GM21447 (cell line): ENCODE results near the gene DLX3.

Source experiments
- ATAC-seq: cut with Tn5 transposase; IDR thresholded peaks from one replicate; pipeline ENCODE4 v1.9.1; 2021; ENCODE audit not compliant: unreplicated experiment

Gene DLX3

DNA sequence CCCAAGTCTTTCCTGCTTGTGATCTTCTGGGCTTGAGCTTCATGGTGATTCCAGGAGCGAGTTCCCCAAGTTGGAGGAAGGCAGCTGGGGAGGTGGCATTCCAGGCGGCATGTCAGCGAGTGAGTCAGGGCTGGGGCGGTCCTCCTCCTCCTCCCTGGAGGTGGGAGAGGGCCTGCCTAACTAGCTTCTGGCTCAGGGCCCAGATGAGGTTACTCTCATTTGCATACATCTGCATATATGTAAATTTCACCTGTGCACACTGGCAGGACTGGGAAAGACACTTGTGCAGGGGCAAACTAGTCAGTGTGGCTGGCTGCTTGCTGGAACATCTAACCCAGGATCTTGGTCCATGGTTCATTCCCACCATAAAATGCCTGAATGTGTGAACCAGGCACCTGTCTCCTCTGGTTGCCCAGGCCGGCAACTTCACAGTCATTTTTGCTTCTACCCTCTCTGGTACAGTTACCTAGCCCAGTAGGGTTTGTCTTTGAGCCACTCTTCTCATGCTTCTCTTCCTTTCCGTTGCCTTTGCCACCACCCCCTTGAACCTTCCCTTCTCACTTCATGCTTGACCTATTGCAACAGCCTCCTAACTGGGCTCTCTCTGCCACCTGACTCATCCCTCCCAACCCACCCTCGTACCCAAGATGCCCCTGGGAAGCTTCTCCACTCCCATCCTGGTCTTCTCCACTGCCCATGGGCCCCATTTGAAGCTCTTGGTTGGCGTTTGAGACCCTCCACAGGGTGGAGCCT is 35.7 kb downstream of the DLX3 start:
- ATAC-seq = no peak

- ATAC-seq = no peak
Measured at GRCh38 chr17:49958723-49959122, 36.3 kb downstream of the DLX3 start.

GRCh38 chr17:49957350-49957749 is 37.7 kb downstream of the DLX3 start:
- no peak for ATAC-seq

- ATAC-seq = no peak
Measured at GRCh38 chr17:49956780-49957179, 38.2 kb downstream of the DLX3 start.

DNA sequence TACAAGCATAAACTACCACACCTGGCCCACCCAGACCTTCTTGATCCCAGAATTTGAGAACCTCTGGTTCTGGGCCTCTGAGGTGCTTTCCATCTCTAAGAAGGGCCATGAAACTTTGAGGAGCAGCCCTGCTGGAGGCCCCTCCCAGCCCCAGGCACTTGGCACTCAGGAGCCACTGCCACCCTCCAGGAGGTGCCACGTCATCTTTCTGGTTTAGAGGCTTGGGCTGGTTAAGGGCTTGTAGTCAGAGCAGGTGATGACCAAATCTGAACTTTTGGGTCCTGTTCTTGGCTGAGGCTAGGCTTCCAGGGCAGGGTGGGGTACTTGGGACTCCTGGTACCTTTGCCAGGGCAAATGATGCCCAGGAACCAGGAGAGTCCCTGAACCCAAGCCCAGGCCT is 39.9 kb downstream of the DLX3 start:
- no peak for ATAC-seq

GRCh38 chr17:49952912-49953497 is 42.0 kb downstream of the DLX3 start:
- ATAC-seq = no peak

- no peak for ATAC-seq
Measured at GRCh38 chr17:49952209-49952911, 42.7 kb downstream of the DLX3 start.

DNA sequence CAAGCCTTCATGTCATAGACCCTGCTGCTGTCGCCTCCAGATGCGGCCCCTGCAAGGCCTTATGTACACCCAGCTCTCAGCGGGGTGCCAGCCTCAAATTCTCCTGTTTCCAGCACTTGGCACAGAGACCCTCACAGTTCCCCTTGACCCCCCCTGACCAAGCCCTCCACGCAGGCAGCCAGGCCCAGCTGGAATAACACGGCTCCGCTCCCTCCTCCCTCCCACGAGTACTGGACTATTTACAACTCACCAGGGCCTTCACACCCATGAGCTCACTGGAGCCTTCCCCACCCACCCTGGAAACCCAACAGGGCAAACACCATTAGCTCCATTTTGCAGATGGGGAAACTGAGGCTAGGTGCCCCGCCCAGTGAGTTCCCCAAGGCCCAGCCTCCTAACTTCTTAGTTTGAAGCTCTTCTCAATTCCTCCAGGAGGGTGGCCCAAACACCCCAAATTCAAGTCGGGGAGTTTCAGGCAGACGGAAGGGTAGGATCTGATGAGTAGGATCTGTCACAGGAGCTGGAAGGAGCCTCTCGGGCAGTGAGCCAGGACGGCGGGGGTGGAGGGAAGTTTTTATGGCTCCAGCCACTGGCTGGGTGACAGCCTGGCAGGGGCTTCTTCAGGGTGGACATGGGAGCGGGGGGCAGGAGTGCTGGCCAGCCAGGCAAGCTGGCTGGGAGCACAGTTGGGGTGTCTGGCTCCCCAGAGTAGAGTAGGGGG is 43.5 kb downstream of the DLX3 start:
- ATAC-seq = no peak

DNA sequence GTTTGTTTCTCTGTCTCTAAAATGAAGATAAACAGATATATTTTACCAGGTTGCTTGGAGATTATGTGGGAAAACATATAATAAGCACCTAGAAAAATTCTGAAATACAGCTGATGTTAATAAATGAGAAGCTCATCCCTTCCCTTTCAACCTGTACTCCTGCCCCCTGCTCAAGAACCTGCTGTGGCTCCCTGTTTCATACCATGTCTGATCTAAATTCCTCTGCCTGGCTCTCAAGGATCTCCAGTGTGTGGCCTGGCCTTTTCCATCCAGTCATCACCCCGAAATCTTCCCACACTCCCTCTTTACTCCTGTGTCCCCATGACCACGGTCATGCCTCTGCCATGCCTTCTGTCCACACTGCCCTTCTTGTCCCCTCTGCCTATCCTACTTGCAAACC is 45.4 kb downstream of the DLX3 start:
- ATAC-seq = no peak

DNA sequence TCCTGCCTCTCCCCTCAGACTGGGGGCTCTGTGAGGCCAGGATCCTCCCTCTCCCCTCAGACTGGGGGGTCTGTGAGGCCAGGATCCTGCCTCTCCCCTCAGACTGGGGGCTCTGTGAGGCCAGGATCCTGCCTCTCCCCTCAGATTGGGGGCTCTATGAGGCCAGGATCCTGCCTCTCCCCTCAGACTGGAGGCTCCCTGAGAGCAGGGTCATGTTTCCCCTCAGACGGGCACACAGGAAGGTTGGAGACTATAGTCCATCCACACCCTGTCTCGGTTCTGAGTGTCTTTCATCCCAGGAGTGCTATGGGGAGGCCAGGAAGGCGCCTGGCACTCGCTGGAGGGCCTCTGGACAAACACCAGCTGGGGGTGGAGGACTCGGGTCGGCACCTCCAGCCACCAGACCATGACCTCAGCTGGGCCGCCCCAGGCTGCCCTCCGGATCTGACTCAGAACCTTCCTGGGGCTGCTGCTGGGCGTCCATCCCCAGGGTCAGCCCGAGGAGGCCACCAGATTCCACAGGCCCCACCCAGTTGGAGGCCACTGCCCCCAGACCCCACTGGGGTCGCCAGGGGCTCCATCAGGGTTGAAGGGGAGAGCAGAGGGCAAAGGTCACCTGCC is 48.0 kb downstream of the DLX3 start:
- ATAC-seq = no peak

GRCh38 chr17:49946208-49946607 is 48.8 kb downstream of the DLX3 start:
- no peak for ATAC-seq

DNA sequence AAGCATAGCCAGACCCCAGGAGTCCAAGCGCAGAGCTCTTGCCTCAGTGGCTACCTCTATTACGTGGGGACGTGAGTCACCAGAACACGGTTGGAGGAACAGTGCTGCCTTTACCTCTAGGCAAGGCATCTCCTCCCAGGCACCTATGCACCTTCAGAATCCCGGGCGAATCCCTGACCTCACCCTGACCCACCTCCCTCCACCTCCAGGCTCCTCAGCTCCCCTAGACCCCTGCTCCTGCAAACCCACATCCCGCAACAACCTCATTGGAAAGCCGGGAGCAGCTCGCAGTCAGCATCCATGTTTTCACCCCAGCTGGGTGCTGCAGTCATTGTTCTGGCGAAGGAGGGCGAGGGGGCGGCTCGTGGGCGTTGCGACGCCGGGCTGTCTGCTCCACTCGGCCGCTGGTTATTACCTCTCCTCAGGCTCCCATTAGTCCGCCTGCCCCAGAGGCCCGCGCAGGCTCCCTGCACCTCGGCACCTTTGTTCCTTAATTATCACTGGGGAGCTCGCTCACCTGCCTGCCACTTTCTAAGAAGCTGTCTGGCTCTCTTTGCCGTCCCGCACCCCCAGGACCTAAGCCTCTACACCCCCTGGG is 50.7 kb downstream of the DLX3 start:
- ATAC-seq = no peak

DNA sequence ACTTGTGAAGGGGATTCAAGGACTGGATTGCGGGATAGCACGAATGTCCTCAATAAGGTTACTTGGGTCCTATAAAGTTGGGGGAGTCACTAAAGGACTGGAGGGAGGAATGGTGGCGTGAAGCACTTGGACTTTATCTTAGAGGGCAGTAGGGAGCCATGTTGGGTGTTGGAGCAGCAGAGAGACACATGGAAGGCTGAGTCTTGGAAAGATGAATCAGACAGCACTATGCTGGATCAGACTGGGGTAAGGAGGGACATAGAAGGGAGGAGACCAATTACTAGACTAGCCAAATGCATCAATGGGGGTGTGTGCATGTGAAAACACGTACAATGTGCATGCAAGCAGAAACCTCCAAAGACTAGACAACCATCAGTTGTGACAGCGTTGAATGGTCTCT is 52.1 kb downstream of the DLX3 start:
- no peak for ATAC-seq

DNA sequence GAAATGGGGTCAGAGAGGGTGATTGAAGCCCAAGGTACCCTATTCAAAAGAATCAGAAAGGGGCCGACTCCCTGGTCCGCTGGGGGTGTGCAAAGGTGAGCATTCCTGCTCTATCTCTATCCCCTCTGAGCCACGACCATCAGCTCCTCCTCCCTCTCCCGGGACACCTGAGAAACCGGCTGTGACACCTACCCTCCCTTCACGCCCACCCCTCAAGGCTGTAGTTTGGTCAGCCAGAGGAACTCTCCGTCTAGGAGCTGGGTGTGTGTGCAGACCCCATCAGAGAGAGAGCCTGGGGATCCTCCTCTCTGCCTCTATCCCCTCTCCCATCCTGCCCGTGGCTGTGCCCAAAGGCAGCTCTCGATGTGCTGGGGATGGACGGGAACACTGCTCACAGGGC is 53.6 kb downstream of the DLX3 start:
- no peak for ATAC-seq
